Measurements from ENCODE around the gene GRHL3.

Gene GRHL3

GRCh38 chr1:24292887-24293286, 26.3 kb upstream of the GRHL3 start:
- no peak for DNase-seq (ENCODE audit: extremely low read depth in 1 of 2, low read depth in 1 of 2)

GRCh38 chr1:24293392-24294227, 25.5 kb upstream of the GRHL3 start:
- no peak for DNase-seq (ENCODE audit: extremely low read depth in 1 of 2, low read depth in 1 of 2)

GRCh38 chr1:24294228-24294672, 24.9 kb upstream of the GRHL3 start:
- no peak for DNase-seq (ENCODE audit: extremely low read depth in 1 of 2, low read depth in 1 of 2)

GRCh38 chr1:24294716-24295371, 24.3 kb upstream of the GRHL3 start:
- no peak for DNase-seq (ENCODE audit: extremely low read depth in 1 of 2, low read depth in 1 of 2)

GRCh38 chr1:24295535-24295934, 23.6 kb upstream of the GRHL3 start:
- no peak for DNase-seq (ENCODE audit: extremely low read depth in 1 of 2, low read depth in 1 of 2)

- no peak for DNase-seq (ENCODE audit: extremely low read depth in 1 of 2, low read depth in 1 of 2)
Measured at GRCh38 chr1:24297187-24297851, 21.8 kb upstream of the GRHL3 start.

- DNase-seq (ENCODE audit: extremely low read depth in 1 of 2, low read depth in 1 of 2): no peak
Measured at GRCh38 chr1:24297852-24298232, 21.3 kb upstream of the GRHL3 start.

- DNase-seq (ENCODE audit: extremely low read depth in 1 of 2, low read depth in 1 of 2): no peak
Measured at GRCh38 chr1:24298606-24299005, 20.6 kb upstream of the GRHL3 start.

GRCh38 chr1:24299901-24300300, 19.3 kb upstream of the GRHL3 start:
- DNase-seq (ENCODE audit: extremely low read depth in 1 of 2, low read depth in 1 of 2): no peak

- no peak for DNase-seq (ENCODE audit: extremely low read depth in 1 of 2, low read depth in 1 of 2)
Measured at GRCh38 chr1:24300971-24301784, 18.0 kb upstream of the GRHL3 start.

GRCh38 chr1:24301785-24302175, 17.4 kb upstream of the GRHL3 start:
- DNase-seq (ENCODE audit: extremely low read depth in 1 of 2, low read depth in 1 of 2): no peak

- no peak for DNase-seq (ENCODE audit: extremely low read depth in 1 of 2, low read depth in 1 of 2)
Measured at GRCh38 chr1:24302209-24302611, 16.9 kb upstream of the GRHL3 start.

GRCh38 chr1:24303600-24303999, 15.6 kb upstream of the GRHL3 start:
- DNase-seq (ENCODE audit: extremely low read depth in 1 of 2, low read depth in 1 of 2): no peak

GRCh38 chr1:24304763-24305162, 14.4 kb upstream of the GRHL3 start:
- no peak for DNase-seq (ENCODE audit: extremely low read depth in 1 of 2, low read depth in 1 of 2)

GRCh38 chr1:24308365-24309015, 10.7 kb upstream of the GRHL3 start:
- DNase-seq (ENCODE audit: extremely low read depth in 1 of 2, low read depth in 1 of 2): no peak

GRCh38 chr1:24309762-24310485, 9.2 kb upstream of the GRHL3 start:
- DNase-seq (ENCODE audit: extremely low read depth in 1 of 2, low read depth in 1 of 2): no peak

GRCh38 chr1:24311234-24311633, 7.9 kb upstream of the GRHL3 start:
- no peak for DNase-seq (ENCODE audit: extremely low read depth in 1 of 2, low read depth in 1 of 2)

GRCh38 chr1:24311741-24312140, 7.4 kb upstream of the GRHL3 start:
- DNase-seq (ENCODE audit: extremely low read depth in 1 of 2, low read depth in 1 of 2): no peak

GRCh38 chr1:24315391-24315790, 3.8 kb upstream of the GRHL3 start:
- no peak for DNase-seq (ENCODE audit: extremely low read depth in 1 of 2, low read depth in 1 of 2)

- no peak for DNase-seq (ENCODE audit: extremely low read depth in 1 of 2, low read depth in 1 of 2)
Measured at GRCh38 chr1:24316645-24317044, 2.5 kb upstream of the GRHL3 start.
